GM23248 (cell line): Measurements from ENCODE around the gene NFE2L3. TPM values are rescaled to one million over a fixed set of nuclear protein-coding genes. Genes with fewer than 3 reads are reported as not detected.
"Not testable (repeated sequence)": the region's sequence is repeated elsewhere in the genome, so short reads cannot be mapped to it uniquely, and the experiment has no call there.

Experiments used
- DNase-seq: peaks from one replicate; pipeline ENCODE4 v3.0.0-alpha.2; 2015
- H2AFZ ChIP-seq: fragments of 200-600 bp; sonication (generic); 2 replicates; pipeline ENCODE4 v1.6.1; 2016; ENCODE audit warnings: antibody characterized with exemption
- H3F3A ChIP-seq: fragments of 200-600 bp; sonication (generic); 2 replicates; pipeline ENCODE4 v1.6.1; 2016; ENCODE audit warnings: mild to moderate bottlenecking, antibody characterized with exemption, mixed run types; ENCODE audit not compliant: insufficient read depth
- H3K27ac ChIP-seq: fragments of 200-600 bp; sonication (generic); 2 replicates; pipeline ENCODE4 v1.5.1; 2016; ENCODE audit warnings: mild to moderate bottlenecking
- H3K27me3 ChIP-seq: fragments of 200-600 bp; sonication (generic); replicated peaks from 2 replicates; pipeline ENCODE4 v1.6.1; 2016; ENCODE audit warnings: mild to moderate bottlenecking; ENCODE audit not compliant: insufficient read depth
- H3K36me3 ChIP-seq: fragments of 200-600 bp; sonication (generic); 2 replicates; pipeline ENCODE4 v1.6.1; 2016; ENCODE audit warnings: low read depth, mild to moderate bottlenecking
- H3K4me1 ChIP-seq: fragments of 200-600 bp; sonication (generic); 2 replicates; pipeline ENCODE4 v1.6.1; 2016; ENCODE audit warnings: mild to moderate bottlenecking; ENCODE audit not compliant: insufficient read depth
- H3K4me2 ChIP-seq: fragments of 200-600 bp; sonication (generic); one replicate; pipeline ENCODE4 v1.6.1; 2016; ENCODE audit warnings: mild to moderate bottlenecking; ENCODE audit not compliant: unreplicated experiment
- H3K4me3 ChIP-seq: fragments of 200-600 bp; sonication (generic); 2 replicates; pipeline ENCODE4 v1.5.1; 2016; ENCODE audit warnings: mild to moderate bottlenecking
- H3K79me2 ChIP-seq: fragments of 200-600 bp; sonication (generic); 2 replicates; pipeline ENCODE4 v1.6.1; 2016; ENCODE audit warnings: mild to moderate bottlenecking; ENCODE audit not compliant: insufficient read depth
- H3K9ac ChIP-seq: fragments of 200-600 bp; sonication (generic); 2 replicates; pipeline ENCODE4 v1.6.1; 2016; ENCODE audit warnings: mild to moderate bottlenecking
- H3K9me2 ChIP-seq: fragments of 200-600 bp; sonication (generic); 2 replicates; pipeline ENCODE4 v1.6.1; 2016; ENCODE audit warnings: mixed run types, mild to moderate bottlenecking, moderate library complexity; ENCODE audit not compliant: insufficient read depth
- H3K9me3 ChIP-seq: fragments of 200-600 bp; sonication (generic); one replicate; pipeline ENCODE4 v1.6.1; 2017; ENCODE audit warnings: low read depth
- H4K20me1 ChIP-seq: fragments of 200-600 bp; sonication (generic); 2 replicates; pipeline ENCODE4 v1.6.0; 2016; ENCODE audit not compliant: insufficient read depth
- EZH2 ChIP-seq: fragments of 200-600 bp; sonication (generic); IDR thresholded peaks from 2 replicates; pipeline ENCODE4 v1.6.1; 2018; ENCODE audit warnings: antibody characterized with exemption, mild to moderate bottlenecking; ENCODE audit not compliant: insufficient read depth, poor library complexity, severe bottlenecking
- EZH2phosphoT487 ChIP-seq: fragments of 200-600 bp; sonication (generic); IDR thresholded peaks from 2 replicates; pipeline ENCODE4 v1.6.1; 2018; ENCODE audit warnings: antibody characterized with exemption, moderate library complexity, mild to moderate bottlenecking, low read depth; ENCODE audit not compliant: insufficient read depth
- WGBS, 2 experiments: methylation state at CpG; one replicate each; pipeline ENCODE4 v1.1.6; 2015 to 2017; ENCODE audit warnings: low lambda C conversion rate in 2 of 2, low coverage in 1 of 2; ENCODE audit errors: missing lambda C conversion rate in 2 of 2; 5-methylcytosine and 5-hydroxymethylcytosine counted together
- in situ Hi-C: fragments of 300-500 bp; cut with MboI; formaldehyde crosslinking; loops from 2 replicates; pipeline ENCODE4 v1.15.0; 2020
- polyA plus RNA-seq: library from polyadenylated mRNA; unstranded; fragments of >200 nt; fragmentation: Nextera tagmentation; extraction: Ambion mirVana; gene quantifications from 2 replicates; pipeline ENCODE4 v1.2.1, GENCODE V29; 2016
- total RNA-seq: library from RNA; depleted of rRNA; stranded (reverse); fragments of >200 nt; shearing (Covaris generic); gene quantifications from 2 replicates; pipeline ENCODE4 v1.2.3, GENCODE V29; 2014

Gene NFE2L3
- total and polyA plus RNA-seq, 2 experiments from 2014 or later: 0.70 to 1.4 TPM

GRCh38 chr7:26182283-26182682 is 30.3 kb downstream of the NFE2L3 start:
- H3K9me2 ChIP-seq: no peaks in the 10 kb centered on the region
- H3F3A ChIP-seq: peaks cover 76% of the 10 kb centered on the region
- H3K4me1 ChIP-seq: 0 out of 2 replicates have a peak, but pooled peaks cover 8% of the 10 kb centered on the region
- in situ Hi-C loops: no loop called here
- H3K4me3 ChIP-seq: no peak overlapping the region
- no peak overlapping the region for H3K9ac ChIP-seq
- H3K36me3 ChIP-seq: peaks cover 6% of the 10 kb centered on the region; the same call in 1 of the 2 replicates
- no peak overlapping the region for H2AFZ ChIP-seq
- no peaks in the 10 kb centered on the region for H3K27me3 ChIP-seq
- H4K20me1 ChIP-seq: peaks cover 3% of the 10 kb centered on the region; the same call in 1 of the 2 replicates
- no peak overlapping the region for H3K27ac ChIP-seq
- WGBS, 2 experiments: 62 to 65% methylated on average over 6 of the region's 6 CpGs
- TF ChIP-seq EZH2: no peak
- TF ChIP-seq EZH2phosphoT487: no peak
- no peak overlapping the region for H3K4me2 ChIP-seq
- no peaks in the 10 kb centered on the region for H3K79me2 ChIP-seq
- H3K9me3 ChIP-seq: no peaks in the 10 kb centered on the region
- DNase-seq: no peak

GRCh38 chr7:26182706-26183105 is 30.7 kb downstream of the NFE2L3 start:
- H3K79me2 ChIP-seq: no peaks in the 10 kb centered on the region

GRCh38 chr7:26183545-26184280 is 31.7 kb downstream of the NFE2L3 start:
- 0 out of 2 replicates have a peak, but pooled peaks cover 9% of the 10 kb centered on the region for H3K4me1 ChIP-seq
- peak overlapping the region; percentile 33 for H3K27ac ChIP-seq
- 47 to 64% methylated on average over 4 of the region's 4 CpGs for WGBS, 2 experiments
- DNase-seq: no peak
- no peaks in the 10 kb centered on the region for H3K27me3 ChIP-seq
- no peaks in the 10 kb centered on the region for H3K9me2 ChIP-seq
- in situ Hi-C loops: no loop called here
- H3K9ac ChIP-seq: no peak overlapping the region
- H2AFZ ChIP-seq: no peak overlapping the region
- H3K79me2 ChIP-seq: no peaks in the 10 kb centered on the region
- no peak overlapping the region for H3K4me2 ChIP-seq
- no peaks in the 10 kb centered on the region for H3K9me3 ChIP-seq
- H3K36me3 ChIP-seq: peaks cover 20% of the 10 kb centered on the region; the same call in 1 of the 2 replicates
- TF ChIP-seq EZH2phosphoT487: no peak
- peaks cover 91% of the 10 kb centered on the region for H3F3A ChIP-seq
- H3K4me3 ChIP-seq: no peak overlapping the region
- peaks cover 7% of the 10 kb centered on the region; the same call in 1 of the 2 replicates for H4K20me1 ChIP-seq

More at GRCh38 chr7:26182706-26183105, 30.7 kb downstream of the NFE2L3 start:
- Histone ChIP-seq H3K4me1 (0 out of 2 replicates have a peak, but pooled peaks cover 9% of the 10 kb centered on the region), H3K4me3 (no peak overlapping the region), H3K27ac (no peak overlapping the region), H3K9me3 (no peaks in the 10 kb centered on the region), H3F3A (peaks cover 81% of the 10 kb centered on the region), H4K20me1 (peaks cover 3% of the 10 kb centered on the region; the same call in 1 of the 2 replicates), H2AFZ (no peak overlapping the region), H3K4me2 (no peak overlapping the region), H3K36me3 (peaks cover 10% of the 10 kb centered on the region; the same call in 1 of the 2 replicates), H3K9ac (no peak overlapping the region), H3K27me3 (no peaks in the 10 kb centered on the region), H3K9me2 (no peaks in the 10 kb centered on the region)
- in situ Hi-C loops: no loop called here
- no peak for DNase-seq
- WGBS, 2 experiments: 75 to 78% methylated on average over 8 of the region's 8 CpGs
- TF ChIP-seq EZH2phosphoT487 (no peak), EZH2 (no peak)

- peaks cover 12% of the 10 kb centered on the region; the same call in 1 of the 2 replicates for H4K20me1 ChIP-seq
- H3K4me1 ChIP-seq, H3K9me3 ChIP-seq, H3K27me3 ChIP-seq, in situ Hi-C loops, H3K4me2 ChIP-seq, H3K9ac ChIP-seq, H2AFZ ChIP-seq, H3K79me2 ChIP-seq, H3K4me3 ChIP-seq, DNase-seq, H3K9me2 ChIP-seq: not testable (repeated sequence)
- H3K36me3 ChIP-seq: peaks cover 28% of the 10 kb centered on the region
- 28 to 30% methylated on average over 4 of the region's 4 CpGs for WGBS, 2 experiments
- peaks cover 94% of the 10 kb centered on the region for H3F3A ChIP-seq
- H3K27ac ChIP-seq: peak overlapping the region; percentile 33
These were observed 32.5 kb downstream of the NFE2L3 start for GRCh38 chr7:26184281-26185101.
